ENCODE results near the gene MRPL42. TPM values are rescaled to one million over a fixed set of nuclear protein-coding genes. Genes with fewer than 3 reads are reported as not detected.
"Not testable (repeated sequence)": the region's sequence is repeated elsewhere in the genome, so short reads cannot be mapped to it uniquely, and the experiment has no call there.

The MRPL42 gene
- total RNA-seq, 3 donors from 2014 or later (not counting 1 experiment from before 2014, with no cell fraction given) = 36.4 to 42.7 (median 37.1) TPM

DNA sequence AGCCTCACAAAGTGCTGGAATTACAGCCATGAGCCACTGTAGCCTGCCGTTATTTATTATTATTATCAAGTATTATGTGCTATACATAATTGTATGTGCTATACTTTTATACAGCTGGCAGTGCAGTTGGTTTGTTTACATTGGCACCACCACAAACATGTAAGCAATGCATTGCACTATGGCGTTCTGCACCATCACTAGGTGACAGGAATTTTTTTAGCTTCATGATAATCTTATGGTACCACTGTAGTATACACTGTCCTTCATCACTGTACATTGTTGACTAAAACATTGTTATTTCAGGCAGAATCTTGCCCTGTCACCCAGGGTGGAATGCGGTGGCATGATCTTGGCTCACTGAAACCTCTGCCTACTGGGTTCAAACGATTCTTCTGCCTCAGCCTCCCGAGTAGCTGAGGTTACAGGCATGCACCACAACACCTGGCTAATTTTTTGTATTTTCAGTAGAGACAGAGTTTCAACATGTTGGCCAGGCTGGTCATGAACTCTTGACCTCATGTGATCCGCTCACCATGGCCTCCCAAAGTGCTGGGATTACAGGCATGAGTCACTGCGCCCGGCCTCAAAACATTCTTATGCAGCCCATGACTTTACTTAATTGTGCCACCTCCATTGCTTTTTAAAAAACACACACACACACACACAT lies 17.1 kb downstream of the MRPL42 start:
- H3K36me3 ChIP-seq (ENCODE audit: control insufficient read depth, insufficient read depth, low read length) = peaks cover 60% of the 10 kb centered on the region
- H3K4me3 ChIP-seq (ENCODE audit: low read length) = no peak overlapping the region
- DNase-seq = no peak

DNA sequence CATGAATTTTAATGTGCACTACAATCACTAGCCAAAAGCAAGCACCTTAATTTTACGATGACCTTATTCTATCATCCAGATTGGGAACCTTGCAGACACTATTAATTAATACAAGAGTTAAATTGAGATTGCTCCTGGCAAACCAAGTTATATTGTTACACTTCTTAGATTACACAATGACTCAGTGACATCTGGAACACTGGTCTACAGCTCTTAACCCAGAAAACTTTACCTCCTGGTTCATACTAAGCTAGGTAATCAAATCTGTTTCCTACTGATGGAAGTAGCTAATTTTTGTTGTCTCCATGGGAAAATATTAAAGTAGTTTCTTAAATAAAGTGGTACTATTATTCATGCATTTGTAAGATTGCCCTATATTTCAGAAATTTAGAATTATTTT lies 25.5 kb downstream of the MRPL42 start:
- H3K27me3 Mint-ChIP-seq (ENCODE audit: low read depth in 2 of 2); H3K4me3 Mint-ChIP-seq; H3K36me3 Mint-ChIP-seq; intact Hi-C loops (cut with micrococcal nuclease); DNase-seq; H3K4me1 Mint-ChIP-seq; H3K4me3 ChIP-seq (ENCODE audit: low read length); H3K9me3 Mint-ChIP-seq; H3K4me1 ChIP-seq (ENCODE audit: control insufficient read depth, insufficient read depth, low read length); H3K27me3 ChIP-seq (ENCODE audit: control insufficient read depth, insufficient read depth, low read length); H3K27ac ChIP-seq (ENCODE audit: low read length); H3K27ac Mint-ChIP-seq; H3K9me3 ChIP-seq (ENCODE audit: control insufficient read depth, insufficient read depth, low read length); ATAC-seq: not testable (repeated sequence)
- no CpG with 5 or more reads among the region's 1 CpG for WGBS (ENCODE audit: insufficient coverage)
- peaks cover 42% of the 10 kb centered on the region for H3K36me3 ChIP-seq (ENCODE audit: control insufficient read depth, insufficient read depth, low read length)

More for the DNA sequence above, 17.1 kb downstream of the MRPL42 start:
- WGBS (ENCODE audit: insufficient coverage) = 96% methylated on average over 7 of the region's 8 CpGs
- no peaks in the 10 kb centered on the region for H3K9me3 Mint-ChIP-seq
- H3K9me3 ChIP-seq (ENCODE audit: control insufficient read depth, insufficient read depth, low read length) = no peaks in the 10 kb centered on the region
- H3K27me3 ChIP-seq (ENCODE audit: control insufficient read depth, insufficient read depth, low read length) = no peaks in the 10 kb centered on the region
- no peaks in the 10 kb centered on the region for H3K4me1 ChIP-seq (ENCODE audit: control insufficient read depth, insufficient read depth, low read length)
- H3K4me3 Mint-ChIP-seq = no peak overlapping the region
- H3K27ac Mint-ChIP-seq = no peak overlapping the region
- no peak for ATAC-seq
- H3K36me3 Mint-ChIP-seq = no peaks in the 10 kb centered on the region
- H3K27me3 Mint-ChIP-seq (ENCODE audit: low read depth in 2 of 2) = no peaks in the 10 kb centered on the region
- no peaks in the 10 kb centered on the region for H3K4me1 Mint-ChIP-seq
- TF ChIP-seq, protein P1, sequence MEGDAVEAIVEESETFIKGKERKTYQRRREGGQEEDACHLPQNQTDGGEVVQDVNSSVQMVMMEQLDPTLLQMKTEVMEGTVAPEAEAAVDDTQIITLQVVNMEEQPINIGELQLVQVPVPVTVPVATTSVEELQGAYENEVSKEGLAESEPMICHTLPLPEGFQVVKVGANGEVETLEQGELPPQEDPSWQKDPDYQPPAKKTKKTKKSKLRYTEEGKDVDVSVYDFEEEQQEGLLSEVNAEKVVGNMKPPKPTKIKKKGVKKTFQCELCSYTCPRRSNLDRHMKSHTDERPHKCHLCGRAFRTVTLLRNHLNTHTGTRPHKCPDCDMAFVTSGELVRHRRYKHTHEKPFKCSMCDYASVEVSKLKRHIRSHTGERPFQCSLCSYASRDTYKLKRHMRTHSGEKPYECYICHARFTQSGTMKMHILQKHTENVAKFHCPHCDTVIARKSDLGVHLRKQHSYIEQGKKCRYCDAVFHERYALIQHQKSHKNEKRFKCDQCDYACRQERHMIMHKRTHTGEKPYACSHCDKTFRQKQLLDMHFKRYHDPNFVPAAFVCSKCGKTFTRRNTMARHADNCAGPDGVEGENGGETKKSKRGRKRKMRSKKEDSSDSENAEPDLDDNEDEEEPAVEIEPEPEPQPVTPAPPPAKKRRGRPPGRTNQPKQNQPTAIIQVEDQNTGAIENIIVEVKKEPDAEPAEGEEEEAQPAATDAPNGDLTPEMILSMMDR (IDR thresholded peaks at IDR 0.05) = no peak
- intact Hi-C loops (cut with micrococcal nuclease) = no loop called here
- H3K27ac ChIP-seq (ENCODE audit: low read length) = no peak overlapping the region

DNA sequence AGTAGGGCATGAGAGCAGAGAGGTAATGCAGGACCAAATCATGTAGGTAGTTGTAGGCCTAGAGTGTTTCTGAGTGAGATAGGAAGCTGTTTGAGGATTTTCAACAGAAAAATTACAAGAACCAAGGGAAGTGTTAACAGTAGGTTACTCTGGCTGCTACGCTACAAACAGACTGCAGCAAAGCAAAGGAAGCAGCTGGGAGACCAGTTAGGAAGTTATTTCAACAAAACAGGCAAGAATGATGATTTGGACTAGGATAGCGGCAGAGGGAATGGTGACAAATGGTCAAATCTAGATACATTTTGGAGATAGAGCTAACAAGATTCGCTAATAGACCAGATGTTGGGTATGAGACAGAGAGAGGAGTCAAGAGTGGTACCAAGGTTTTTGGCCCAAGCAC lies 26.8 kb downstream of the MRPL42 start:
- peaks cover 6% of the 10 kb centered on the region for H3K36me3 Mint-ChIP-seq
- intact Hi-C loops (cut with micrococcal nuclease) = no loop called here
- no peak overlapping the region for H3K4me3 ChIP-seq (ENCODE audit: low read length)
- DNase-seq = no peak
- H3K4me1 Mint-ChIP-seq = no peaks in the 10 kb centered on the region
- no peak for ATAC-seq
- no peak overlapping the region for H3K27ac ChIP-seq (ENCODE audit: low read length)
- H3K4me3 Mint-ChIP-seq = no peak overlapping the region
- H3K27ac Mint-ChIP-seq = no peak overlapping the region
- H3K9me3 ChIP-seq (ENCODE audit: control insufficient read depth, insufficient read depth, low read length) = no peaks in the 10 kb centered on the region
- peaks cover 33% of the 10 kb centered on the region for H3K36me3 ChIP-seq (ENCODE audit: control insufficient read depth, insufficient read depth, low read length)
- H3K4me1 ChIP-seq (ENCODE audit: control insufficient read depth, insufficient read depth, low read length) = no peaks in the 10 kb centered on the region
- H3K27me3 Mint-ChIP-seq (ENCODE audit: low read depth in 2 of 2) = no peaks in the 10 kb centered on the region
- 87% methylated on average over 3 of the region's 3 CpGs for WGBS (ENCODE audit: insufficient coverage)
- H3K9me3 Mint-ChIP-seq = no peaks in the 10 kb centered on the region
- TF ChIP-seq, protein P1 (IDR thresholded peaks at IDR 0.05) = no peak
- no peaks in the 10 kb centered on the region for H3K27me3 ChIP-seq (ENCODE audit: control insufficient read depth, insufficient read depth, low read length)

DNA sequence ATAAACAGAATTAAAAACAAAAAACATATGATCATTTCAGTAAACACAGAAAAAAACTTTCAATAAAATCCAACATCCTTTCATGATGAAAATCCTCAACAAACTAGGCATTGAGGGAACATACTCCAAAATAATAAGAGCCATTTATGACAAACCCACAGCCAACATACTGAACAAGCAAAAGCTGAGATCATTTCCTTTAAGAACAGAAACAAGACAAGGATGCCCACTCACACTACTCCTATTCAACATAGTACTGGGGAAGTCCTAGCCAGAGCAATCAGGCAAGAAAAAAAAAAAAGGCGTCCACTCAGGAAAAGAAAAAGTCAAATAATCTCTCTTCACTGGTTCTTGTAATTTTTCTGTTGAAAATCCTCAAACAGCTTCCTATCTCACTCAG lies 30.1 kb downstream of the MRPL42 start:
- no peak overlapping the region for H3K27ac ChIP-seq (ENCODE audit: low read length)
- H3K4me1 Mint-ChIP-seq = no peaks in the 10 kb centered on the region
- DNase-seq (no peak), ATAC-seq (no peak)
- WGBS (ENCODE audit: insufficient coverage) = no CpG with 5 or more reads among the region's 1 CpG
- no peak overlapping the region for H3K4me3 ChIP-seq (ENCODE audit: low read length)
- H3K36me3 Mint-ChIP-seq = no peaks in the 10 kb centered on the region
- peaks cover 26% of the 10 kb centered on the region for H3K36me3 ChIP-seq (ENCODE audit: control insufficient read depth, insufficient read depth, low read length)
- H3K9me3 Mint-ChIP-seq = no peaks in the 10 kb centered on the region
- intact Hi-C loops (cut with micrococcal nuclease) = no loop called here
- no peaks in the 10 kb centered on the region for H3K27me3 ChIP-seq (ENCODE audit: control insufficient read depth, insufficient read depth, low read length)
- H3K4me3 Mint-ChIP-seq = no peak overlapping the region
- H3K27me3 Mint-ChIP-seq (ENCODE audit: low read depth in 2 of 2) = no peaks in the 10 kb centered on the region
- TF ChIP-seq, protein P1 (IDR thresholded peaks at IDR 0.05) = no peak
- no peak overlapping the region for H3K27ac Mint-ChIP-seq
- no peaks in the 10 kb centered on the region for H3K9me3 ChIP-seq (ENCODE audit: control insufficient read depth, insufficient read depth, low read length)
- H3K4me1 ChIP-seq (ENCODE audit: control insufficient read depth, insufficient read depth, low read length) = no peaks in the 10 kb centered on the region

DNA sequence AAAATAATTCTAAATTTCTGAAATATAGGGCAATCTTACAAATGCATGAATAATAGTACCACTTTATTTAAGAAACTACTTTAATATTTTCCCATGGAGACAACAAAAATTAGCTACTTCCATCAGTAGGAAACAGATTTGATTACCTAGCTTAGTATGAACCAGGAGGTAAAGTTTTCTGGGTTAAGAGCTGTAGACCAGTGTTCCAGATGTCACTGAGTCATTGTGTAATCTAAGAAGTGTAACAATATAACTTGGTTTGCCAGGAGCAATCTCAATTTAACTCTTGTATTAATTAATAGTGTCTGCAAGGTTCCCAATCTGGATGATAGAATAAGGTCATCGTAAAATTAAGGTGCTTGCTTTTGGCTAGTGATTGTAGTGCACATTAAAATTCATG lies 31.5 kb downstream of the MRPL42 start:
- DNase-seq; H3K4me1 Mint-ChIP-seq; H3K9me3 ChIP-seq (ENCODE audit: control insufficient read depth, insufficient read depth, low read length); H3K4me3 Mint-ChIP-seq; H3K27me3 ChIP-seq (ENCODE audit: control insufficient read depth, insufficient read depth, low read length); H3K27me3 Mint-ChIP-seq (ENCODE audit: low read depth in 2 of 2); H3K4me1 ChIP-seq (ENCODE audit: control insufficient read depth, insufficient read depth, low read length); H3K9me3 Mint-ChIP-seq; H3K27ac Mint-ChIP-seq; intact Hi-C loops (cut with micrococcal nuclease); H3K27ac ChIP-seq (ENCODE audit: low read length); H3K36me3 Mint-ChIP-seq; ATAC-seq; H3K4me3 ChIP-seq (ENCODE audit: low read length): not testable (repeated sequence)
- WGBS (ENCODE audit: insufficient coverage) = no CpG with 5 or more reads among the region's 1 CpG
- H3K36me3 ChIP-seq (ENCODE audit: control insufficient read depth, insufficient read depth, low read length) = peaks cover 29% of the 10 kb centered on the region
